Adrenal gland (tissue), 5 donors: ENCODE data around the gene GANC.

ENCODE experiments used
- POLR2A ChIP-seq, 2 donors: fragments of 450-650 bp; IDR thresholded peaks; one replicate each; pipeline ENCODE4 v1.6.1; 2017; ENCODE audit warnings: antibody characterized with exemption in 2 of 2, mild to moderate bottlenecking in 2 of 2, moderate library complexity in 1 of 2
- TF ChIP-seq, protein P1 (sequence below), 6 experiments: fragments of 450-650 bp in 4 of 6; fragments of 200-600 bp in 2 of 6; sonication (generic) in 1 of 6; IDR thresholded peaks; 1 replicate in 5 of 6; 2 replicates in 1 of 6; pipeline versions ENCODE4 v1.5.1 to v1.8.0; 2016 to 2021; ENCODE audit warnings: antibody characterized with exemption in 6 of 6, mild to moderate bottlenecking in 2 of 6, moderate library complexity in 1 of 6
- donor health status: DM: no; HTN: no; CAD: no.

DNA sequence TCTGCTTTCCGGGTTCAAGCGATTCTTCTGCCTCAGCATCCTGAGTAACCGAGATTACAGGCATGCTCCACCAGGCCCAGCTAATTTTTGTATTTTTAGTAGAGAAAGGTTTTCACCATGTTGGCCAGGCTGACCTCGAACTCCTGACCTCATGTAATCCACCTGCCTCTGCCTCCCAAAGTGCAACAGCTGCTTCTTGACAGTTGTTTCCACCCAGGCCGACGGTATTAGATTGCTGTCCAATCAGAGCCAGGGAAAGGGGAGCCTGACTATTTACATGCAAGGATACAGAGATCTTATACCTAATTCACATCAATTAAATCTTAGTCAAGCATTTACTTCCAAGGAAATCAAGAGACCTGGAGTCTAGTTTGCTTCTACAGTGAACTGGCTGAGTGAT lies 82.3 kb downstream of the GANC start:
- TF ChIP-seq, protein P1, sequence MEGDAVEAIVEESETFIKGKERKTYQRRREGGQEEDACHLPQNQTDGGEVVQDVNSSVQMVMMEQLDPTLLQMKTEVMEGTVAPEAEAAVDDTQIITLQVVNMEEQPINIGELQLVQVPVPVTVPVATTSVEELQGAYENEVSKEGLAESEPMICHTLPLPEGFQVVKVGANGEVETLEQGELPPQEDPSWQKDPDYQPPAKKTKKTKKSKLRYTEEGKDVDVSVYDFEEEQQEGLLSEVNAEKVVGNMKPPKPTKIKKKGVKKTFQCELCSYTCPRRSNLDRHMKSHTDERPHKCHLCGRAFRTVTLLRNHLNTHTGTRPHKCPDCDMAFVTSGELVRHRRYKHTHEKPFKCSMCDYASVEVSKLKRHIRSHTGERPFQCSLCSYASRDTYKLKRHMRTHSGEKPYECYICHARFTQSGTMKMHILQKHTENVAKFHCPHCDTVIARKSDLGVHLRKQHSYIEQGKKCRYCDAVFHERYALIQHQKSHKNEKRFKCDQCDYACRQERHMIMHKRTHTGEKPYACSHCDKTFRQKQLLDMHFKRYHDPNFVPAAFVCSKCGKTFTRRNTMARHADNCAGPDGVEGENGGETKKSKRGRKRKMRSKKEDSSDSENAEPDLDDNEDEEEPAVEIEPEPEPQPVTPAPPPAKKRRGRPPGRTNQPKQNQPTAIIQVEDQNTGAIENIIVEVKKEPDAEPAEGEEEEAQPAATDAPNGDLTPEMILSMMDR (IDR thresholded peaks at IDR 0.05), result no peak
- no peak for TF ChIP-seq POLR2A (IDR thresholded peaks at IDR 0.05)
